K562 treated with DMSO at 1 percent for 12 hours (cell line): Measurements from ENCODE around the gene SRSF2. TPM values are rescaled to one million over a fixed set of nuclear protein-coding genes. Genes with fewer than 3 reads are reported as not detected.

ENCODE experiments used
- total RNA-seq: library from RNA; unstranded; fragments of 300-600 nt; gene quantifications from 2 replicates; pipeline ENCODE4 v1.2.3, GENCODE V29; 2022; ENCODE audit not compliant: insufficient read depth

SRSF2 gene, protein sequence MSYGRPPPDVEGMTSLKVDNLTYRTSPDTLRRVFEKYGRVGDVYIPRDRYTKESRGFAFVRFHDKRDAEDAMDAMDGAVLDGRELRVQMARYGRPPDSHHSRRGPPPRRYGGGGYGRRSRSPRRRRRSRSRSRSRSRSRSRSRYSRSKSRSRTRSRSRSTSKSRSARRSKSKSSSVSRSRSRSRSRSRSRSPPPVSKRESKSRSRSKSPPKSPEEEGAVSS
- total RNA-seq = 297 and 419 TPM in 2 replicates

DNA sequence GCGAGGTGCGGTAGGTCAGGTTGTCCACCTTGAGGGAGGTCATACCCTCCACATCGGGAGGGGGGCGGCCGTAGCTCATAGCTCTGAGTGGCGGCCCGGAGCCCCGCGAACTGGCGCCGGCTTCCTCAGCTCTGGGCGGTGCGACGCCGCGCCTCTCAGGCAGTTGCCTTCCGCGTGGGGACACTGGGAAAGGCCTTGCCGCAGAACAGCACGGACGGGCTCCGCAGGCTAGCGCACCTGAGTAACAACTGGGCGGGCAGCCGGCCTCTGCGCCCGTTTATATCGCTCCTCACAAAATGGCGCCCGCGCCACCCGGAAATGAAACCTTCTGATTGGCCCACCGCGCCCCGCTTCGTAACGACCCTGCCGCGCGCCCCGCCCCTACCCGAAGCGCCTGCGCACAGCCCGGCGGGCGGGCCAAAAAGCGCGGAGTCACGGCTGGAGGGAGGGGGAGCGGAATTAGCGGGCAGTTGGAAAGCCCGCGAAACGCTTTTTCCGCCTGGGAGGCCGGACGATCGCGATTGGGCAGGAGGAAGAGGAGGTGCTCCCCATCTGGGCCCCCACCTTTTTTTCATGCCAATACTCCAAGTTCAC lies at the start of gene SRSF2:
SRSF2 (minus strand) TSS at position 250 of the 594 bp plus-strand sequence; CDS start at position 79, 171 bp downstream.

GRCh38 chr17:76737676-76738467 lies 741 bp upstream of the SRSF2 start, which contains the start of gene MFSD11:
Gene MFSD11, plus strand, starts transcription at chr17:76738119. Its CDS starts 234 bp downstream, at chr17:76738353.

DNA sequence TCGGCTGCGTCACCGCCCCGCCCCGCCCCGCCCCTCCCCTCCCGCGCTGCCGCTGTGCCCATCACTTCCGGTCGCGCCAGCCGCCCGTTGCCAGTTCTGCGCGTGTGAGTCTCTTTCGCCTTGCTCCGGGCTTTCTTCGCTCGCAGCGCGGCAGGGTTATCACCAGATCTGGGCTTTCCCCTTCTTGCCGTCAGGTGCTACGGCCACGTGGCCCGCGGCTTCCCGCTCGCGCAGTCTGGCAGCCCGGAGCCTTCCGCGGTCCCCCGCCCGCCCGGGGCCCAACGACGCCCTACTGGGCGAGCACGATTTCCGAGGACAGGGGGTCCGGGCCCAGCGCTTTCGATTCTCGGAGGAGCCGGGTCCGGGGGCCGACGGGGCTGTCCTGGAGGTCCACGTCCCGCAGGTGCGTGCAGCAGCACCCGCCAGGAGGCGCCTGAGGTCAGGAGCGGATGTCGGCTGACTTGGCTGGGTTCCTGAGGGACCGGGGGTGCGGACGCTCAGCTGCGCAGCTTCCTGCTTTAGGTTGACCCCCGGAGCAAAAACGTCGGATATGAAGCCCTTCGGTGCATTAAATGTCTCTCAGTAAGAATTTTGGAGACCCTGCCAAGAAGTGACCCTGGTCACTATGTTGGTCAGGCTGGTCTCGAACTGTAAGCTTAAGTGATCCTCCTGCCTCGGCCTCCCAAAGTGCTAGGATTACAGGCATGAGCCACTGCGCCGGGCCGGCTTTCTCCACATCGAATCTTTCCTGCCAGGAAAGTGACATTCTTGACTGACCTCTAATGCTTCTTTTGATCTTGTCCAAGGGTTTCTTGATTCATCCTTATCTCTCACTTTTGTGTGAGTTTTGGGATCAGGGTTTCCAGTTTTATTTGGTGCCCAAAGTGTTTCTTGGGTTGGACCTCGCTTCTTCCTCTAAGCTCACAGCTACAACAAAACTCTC lies 10.1 kb downstream of the SRSF2 start, which contains the start of gene METTL23:
METTL23 (plus strand) TSS at position 64 of the 943 bp plus-strand sequence. CDS start 2,872 bp downstream, outside the sequence.

GRCh38 chr17:76726231-76726775 lies 10.8 kb downstream of the SRSF2 start, which contains the start of gene JMJD6:
Gene JMJD6, minus strand, starts transcription at chr17:76726606. Its CDS starts 131 bp downstream, at chr17:76726475.

DNA sequence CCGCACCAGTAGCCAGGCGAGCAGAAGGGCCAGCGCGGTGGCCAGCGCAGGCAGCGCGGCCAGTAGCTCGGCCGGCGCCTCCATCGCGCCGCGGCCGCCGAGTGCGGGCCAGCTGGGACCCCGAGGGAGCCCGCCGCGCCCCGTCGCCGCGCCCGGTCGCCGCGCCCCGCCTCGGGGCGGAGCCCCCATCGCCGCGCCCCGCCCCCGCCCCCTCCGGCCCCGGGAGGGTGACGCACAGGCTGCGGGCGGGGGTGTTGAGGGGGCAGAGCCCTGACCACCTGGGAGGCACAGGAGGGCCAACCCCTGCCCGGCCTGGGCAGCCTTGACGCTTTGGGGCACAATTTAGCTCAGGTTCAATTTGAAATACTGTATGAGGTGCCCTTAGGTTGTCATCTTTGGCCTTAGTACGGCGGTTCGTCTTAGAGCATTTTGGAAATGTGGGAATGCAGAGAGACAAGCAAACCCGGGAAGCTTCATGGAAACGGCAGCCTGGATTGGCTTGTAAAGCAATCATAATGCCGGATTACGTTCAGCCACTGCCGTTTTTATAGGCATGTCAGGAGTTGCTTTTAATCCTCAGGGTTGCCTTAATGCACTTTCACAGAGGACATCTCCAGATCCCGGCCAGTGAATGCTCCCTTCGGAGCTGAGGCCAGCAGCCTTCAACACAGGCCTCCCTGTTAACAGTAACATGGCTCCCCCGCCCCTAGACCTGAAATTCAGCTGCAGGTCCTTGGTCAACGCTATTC lies 26.1 kb downstream of the SRSF2 start, which contains the start of gene MXRA7:
MXRA7 (minus strand) TSS at position 103 of the 749 bp plus-strand sequence; CDS start at position 84, 19 bp downstream.

Other genes starting within 250 kb of the SRSF2 start
- gene RHBDF2, start 235.9 kb downstream of the SRSF2 start, total RNA-seq = 0.65 and 0.97 TPM in 2 replicates
- gene CYGB, start 199.6 kb downstream of the SRSF2 start, total RNA-seq = 0.40 TPM in 1 of 2 replicates, not detected in the other
- gene PRCD, start 197.3 kb downstream of the SRSF2 start, total RNA-seq = not detected in 2 replicates
- not detected in 2 replicates for gene ST6GALNAC2, start 151.5 kb downstream of the SRSF2 start, total RNA-seq
- 24.2 and 28.9 TPM in 2 replicates for gene ST6GALNAC1, start 93.6 kb downstream of the SRSF2 start, total RNA-seq
- 11.1 and 14.7 TPM in 2 replicates for gene MXRA7, start 26.4 kb downstream of the SRSF2 start, total RNA-seq
- gene JMJD6, start 10.7 kb downstream of the SRSF2 start, total RNA-seq = 36.3 and 53.7 TPM in 2 replicates
- gene METTL23, start 10.5 kb downstream of the SRSF2 start, total RNA-seq = 66.5 and 71.4 TPM in 2 replicates
- 13.4 and 37.2 TPM in 2 replicates for gene MFSD11, start 788 bp upstream of the SRSF2 start, total RNA-seq
- not detected in 2 replicates for gene MGAT5B, start 131.1 kb upstream of the SRSF2 start, total RNA-seq